Transverse colon (tissue), 4 donors: Measurements from ENCODE around the gene MDP1. TPM values are rescaled to one million over a fixed set of nuclear protein-coding genes. Genes with fewer than 3 reads are reported as not detected.

ENCODE experiments used
- DNase-seq: peaks from one replicate; pipeline ENCODE4 v3.0.0-alpha.2; 2019
- H3K27ac ChIP-seq, 4 donors: fragments of 200-600 bp; sonication (generic); 2 replicates each; pipeline ENCODE4 v1.5.1; 2016 to 2018; ENCODE audit warnings: inconsistent platforms in 4 of 4
- H3K27me3 ChIP-seq: fragments of 200-600 bp; sonication (generic); 2 replicates; pipeline ENCODE4 v1.5.1; 2017; ENCODE audit warnings: inconsistent platforms
- H3K36me3 ChIP-seq, 4 donors: fragments of 200-600 bp; sonication (generic); 2 replicates each; pipeline ENCODE4 v1.5.1; 2017 to 2019; ENCODE audit warnings: inconsistent platforms in 4 of 4
- H3K4me1 ChIP-seq, 4 donors: fragments of 200-600 bp; sonication (generic); 2 replicates each; pipeline ENCODE4 v1.5.1; 2017 to 2020; ENCODE audit warnings: inconsistent platforms in 4 of 4
- H3K4me3 ChIP-seq, 4 donors: fragments of 200-600 bp; sonication (generic); 1 replicate in 1 of 4; 2 replicates in 3 of 4; pipeline versions ENCODE4 v1.5.1 to v1.6.1; 2017 to 2019; ENCODE audit warnings: inconsistent platforms in 4 of 4
- H3K9me3 ChIP-seq, 2 donors: fragments of 200-600 bp; sonication (generic); 2 replicates each; pipeline ENCODE4 v1.5.1; 2017 to 2019; ENCODE audit warnings: inconsistent platforms in 2 of 2
- EP300 ChIP-seq: sonication (generic); formaldehyde crosslinking; IDR thresholded peaks from one replicate; pipeline ENCODE4 v1.6.1; 2017; ENCODE audit warnings: antibody characterized with exemption, low read depth
- POLR2A ChIP-seq: fragments of 450-650 bp; IDR thresholded peaks from one replicate; pipeline ENCODE4 v1.6.1; 2016; ENCODE audit warnings: antibody characterized with exemption, mild to moderate bottlenecking, moderate library complexity
- POLR2AphosphoS5 ChIP-seq, 3 donors: sonication (generic); formaldehyde crosslinking; IDR thresholded peaks; one replicate each; pipeline ENCODE4 v1.6.1; 2016; ENCODE audit warnings: antibody characterized with exemption in 3 of 3
- WGBS, 2 donors: methylation state at CpG; one replicate each; pipeline ENCODE4 v1.1.5; 2018; ENCODE audit warnings: low coverage in 1 of 2; 5-methylcytosine and 5-hydroxymethylcytosine counted together
- in situ Hi-C, 4 donors: fragments of 200-750 bp; cut with MboI; loops; one replicate each; pipeline versions ENCODE4 v1.15.0 to v1.15.1; 2017; ENCODE audit warnings: low sequenced_read_pairs in 3 of 4, low pct_ligation_motif_present in 1 of 4, low pct_unique_long_range_greater_than_20kb in 1 of 4
- intact Hi-C: fragments of 100-400 bp; cut with DNase I; formaldehyde crosslinking; loops from one replicate; pipeline ENCODE4 v1.15.1; 2023; ENCODE audit warnings: low total_unique reads
- total RNA-seq, 4 donors: library from RNA; depleted of rRNA; stranded (reverse); fragments of >200 nt; gene quantifications; one replicate each; pipeline ENCODE4 v1.1.0, GENCODE V29; 2016
- TF ChIP-seq, protein P1 (sequence below), 5 experiments: fragments of 200-600 bp in 3 of 5; fragments of 450-650 bp in 2 of 5; sonication (generic) in 3 of 5; IDR thresholded peaks; 1 replicate in 2 of 5; 2 replicates in 3 of 5; pipeline ENCODE4 v1.5.1; 2016 to 2017; ENCODE audit warnings: antibody characterized with exemption in 5 of 5, inconsistent platforms in 3 of 5, mild to moderate bottlenecking in 2 of 5, moderate library complexity in 1 of 5

Gene MDP1
- total RNA-seq, 4 donors from 2014 or later: 11.1 to 116 (median 40.2) TPM

DNA sequence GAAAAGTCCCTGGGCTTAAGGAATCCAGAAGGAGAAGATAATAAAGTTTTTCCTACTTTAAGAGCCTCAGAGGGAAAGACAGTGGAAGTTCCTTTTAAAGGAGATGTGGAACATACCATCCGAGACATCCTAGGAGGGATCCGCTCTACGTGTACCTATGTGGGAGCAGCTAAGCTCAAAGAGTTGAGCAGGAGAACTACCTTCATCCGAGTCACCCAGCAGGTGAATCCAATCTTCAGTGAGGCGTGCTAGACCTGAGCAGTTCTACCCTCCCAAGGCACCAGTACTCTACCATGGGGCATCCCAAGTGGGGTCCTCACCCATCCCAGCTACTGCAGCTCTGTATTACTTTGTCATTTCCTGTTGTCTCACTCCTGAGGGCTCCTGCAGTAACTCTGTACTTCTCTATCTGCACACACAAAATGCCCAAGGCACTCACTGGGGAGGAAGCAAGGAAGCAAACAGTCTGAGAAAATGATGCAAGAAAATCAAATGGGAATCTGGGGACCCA lies 22.7 kb upstream of the MDP1 start:
- WGBS, 2 donors: 90 to 92% methylated on average over 3 to 5 of the region's 5 CpGs
- Histone ChIP-seq H3K36me3 (peaks cover 0 to 35% (median 13%) of the 10 kb centered on the region in 4 donors), H3K27ac (no peak overlapping the region)

DNA sequence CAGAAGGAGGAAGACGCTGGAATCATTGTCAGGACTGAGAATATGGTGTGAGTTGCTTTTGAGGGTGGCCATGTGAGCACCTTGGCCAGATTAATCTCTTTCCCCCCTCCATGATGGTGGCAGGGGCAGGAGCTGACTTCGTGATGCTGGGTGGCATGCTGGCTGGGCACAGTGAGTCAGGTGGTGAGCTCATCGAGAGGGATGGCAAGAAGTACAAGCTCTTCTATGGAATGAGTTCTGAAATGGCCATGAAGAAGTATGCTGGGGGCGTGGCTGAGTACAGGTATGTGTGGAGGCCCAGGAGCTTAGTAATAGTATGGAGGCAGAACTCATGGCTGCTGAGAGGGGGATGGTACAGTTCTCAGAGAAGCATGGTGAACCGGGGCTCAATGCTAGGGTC lies 22.3 kb upstream of the MDP1 start:
- in situ Hi-C loops (loop anchor here in 3 of 4 donors (25.0 kb wide), 1 partner anchor 199 kb away; the partner anchor contains the start of genes CBLN3 (in 3 of the 3), KHNYN (in 3 of the 3) and SDR39U1 (in 3 of the 3)), intact Hi-C loops (no loop called here)
- TF ChIP-seq EP300: no peak
- TF ChIP-seq POLR2A: no peak
- TF ChIP-seq, protein P1, sequence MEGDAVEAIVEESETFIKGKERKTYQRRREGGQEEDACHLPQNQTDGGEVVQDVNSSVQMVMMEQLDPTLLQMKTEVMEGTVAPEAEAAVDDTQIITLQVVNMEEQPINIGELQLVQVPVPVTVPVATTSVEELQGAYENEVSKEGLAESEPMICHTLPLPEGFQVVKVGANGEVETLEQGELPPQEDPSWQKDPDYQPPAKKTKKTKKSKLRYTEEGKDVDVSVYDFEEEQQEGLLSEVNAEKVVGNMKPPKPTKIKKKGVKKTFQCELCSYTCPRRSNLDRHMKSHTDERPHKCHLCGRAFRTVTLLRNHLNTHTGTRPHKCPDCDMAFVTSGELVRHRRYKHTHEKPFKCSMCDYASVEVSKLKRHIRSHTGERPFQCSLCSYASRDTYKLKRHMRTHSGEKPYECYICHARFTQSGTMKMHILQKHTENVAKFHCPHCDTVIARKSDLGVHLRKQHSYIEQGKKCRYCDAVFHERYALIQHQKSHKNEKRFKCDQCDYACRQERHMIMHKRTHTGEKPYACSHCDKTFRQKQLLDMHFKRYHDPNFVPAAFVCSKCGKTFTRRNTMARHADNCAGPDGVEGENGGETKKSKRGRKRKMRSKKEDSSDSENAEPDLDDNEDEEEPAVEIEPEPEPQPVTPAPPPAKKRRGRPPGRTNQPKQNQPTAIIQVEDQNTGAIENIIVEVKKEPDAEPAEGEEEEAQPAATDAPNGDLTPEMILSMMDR (IDR thresholded peaks at IDR 0.05): no peak
- TF ChIP-seq POLR2AphosphoS5 (IDR thresholded peaks at IDR 0.05): no peak
- WGBS, 2 donors: 78 to 87% methylated on average over 4 to 5 of the region's 5 CpGs
- no peaks in the 10 kb centered on the region for H3K27me3 ChIP-seq
- no peaks in the 10 kb centered on the region for H3K9me3 ChIP-seq
- H3K27ac ChIP-seq: no peak overlapping the region
- no peak overlapping the region for H3K4me3 ChIP-seq
- H3K4me1 ChIP-seq: peaks cover 33 to 47% (median 34%) of the 10 kb centered on the region in 4 donors
- H3K36me3 ChIP-seq: peaks cover 0 to 35% (median 13%) of the 10 kb centered on the region in 4 donors
- no peak for DNase-seq

More for the DNA sequence above, 22.7 kb upstream of the MDP1 start:
- no peak for DNase-seq
- TF ChIP-seq EP300 (no peak), POLR2A (no peak), POLR2AphosphoS5 (IDR thresholded peaks at IDR 0.05) (no peak)
- TF ChIP-seq, protein P1 (IDR thresholded peaks at IDR 0.05): no peak
- in situ Hi-C loops: loop anchor here in 3 of 4 donors (25.0 kb wide), 1 partner anchor 199 kb away; the partner anchor contains the start of genes CBLN3 (in 3 of the 3), KHNYN (in 3 of the 3) and SDR39U1 (in 3 of the 3)
- H3K9me3 ChIP-seq: no peaks in the 10 kb centered on the region
- intact Hi-C loops: no loop called here
- H3K27me3 ChIP-seq: no peaks in the 10 kb centered on the region
- H3K4me1 ChIP-seq: peaks cover 31 to 47% (median 32%) of the 10 kb centered on the region in 4 donors
- no peak overlapping the region for H3K4me3 ChIP-seq

DNA sequence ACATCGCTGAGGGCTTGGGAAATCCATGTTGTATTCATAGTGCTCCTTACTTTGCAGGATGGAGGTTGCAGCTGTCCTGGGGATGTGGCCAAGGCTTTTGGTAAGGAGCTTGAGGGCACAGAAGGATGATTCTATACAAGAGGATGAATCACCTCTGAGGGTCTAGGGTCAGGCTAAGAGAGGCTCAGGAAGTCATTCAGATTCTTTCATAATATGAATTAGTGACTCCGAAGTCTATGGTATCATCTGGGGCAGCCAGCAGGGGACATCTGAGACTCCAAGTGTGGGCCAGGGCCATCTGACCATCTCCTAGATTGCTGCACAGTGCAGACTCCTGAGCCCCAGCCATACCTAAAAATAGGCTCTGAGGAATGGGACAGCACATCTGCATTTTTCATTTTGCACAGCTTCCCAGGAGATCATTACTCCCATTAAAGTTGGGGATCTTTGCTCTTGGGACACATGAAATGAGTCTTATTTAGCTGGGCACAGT lies 21.6 kb upstream of the MDP1 start:
- in situ Hi-C loops (loop anchor here in 3 of 4 donors (25.0 kb wide), 1 partner anchor 200 kb away; the partner anchor contains the start of genes CBLN3 (in 3 of the 3), KHNYN (in 3 of the 3) and SDR39U1 (in 3 of the 3)), intact Hi-C loops (no loop called here)
- TF ChIP-seq, protein P1 (IDR thresholded peaks at IDR 0.05): no peak
- TF ChIP-seq POLR2AphosphoS5 (IDR thresholded peaks at IDR 0.05): no peak
- no peak for TF ChIP-seq POLR2A
- TF ChIP-seq EP300: no peak
- WGBS, 2 donors: 100% methylated on average over 2 of the region's 2 CpGs; no CpG with 5 or more reads in 1 of the 2 donors
- Histone ChIP-seq H3K4me1 (peaks cover 33 to 48% (median 35%) of the 10 kb centered on the region in 4 donors), H3K36me3 (peaks cover 0 to 35% (median 13%) of the 10 kb centered on the region in 4 donors), H3K27me3 (no peaks in the 10 kb centered on the region), H3K9me3 (no peaks in the 10 kb centered on the region), H3K27ac (no peak overlapping the region), H3K4me3 (no peak overlapping the region)
- DNase-seq: no peak

DNA sequence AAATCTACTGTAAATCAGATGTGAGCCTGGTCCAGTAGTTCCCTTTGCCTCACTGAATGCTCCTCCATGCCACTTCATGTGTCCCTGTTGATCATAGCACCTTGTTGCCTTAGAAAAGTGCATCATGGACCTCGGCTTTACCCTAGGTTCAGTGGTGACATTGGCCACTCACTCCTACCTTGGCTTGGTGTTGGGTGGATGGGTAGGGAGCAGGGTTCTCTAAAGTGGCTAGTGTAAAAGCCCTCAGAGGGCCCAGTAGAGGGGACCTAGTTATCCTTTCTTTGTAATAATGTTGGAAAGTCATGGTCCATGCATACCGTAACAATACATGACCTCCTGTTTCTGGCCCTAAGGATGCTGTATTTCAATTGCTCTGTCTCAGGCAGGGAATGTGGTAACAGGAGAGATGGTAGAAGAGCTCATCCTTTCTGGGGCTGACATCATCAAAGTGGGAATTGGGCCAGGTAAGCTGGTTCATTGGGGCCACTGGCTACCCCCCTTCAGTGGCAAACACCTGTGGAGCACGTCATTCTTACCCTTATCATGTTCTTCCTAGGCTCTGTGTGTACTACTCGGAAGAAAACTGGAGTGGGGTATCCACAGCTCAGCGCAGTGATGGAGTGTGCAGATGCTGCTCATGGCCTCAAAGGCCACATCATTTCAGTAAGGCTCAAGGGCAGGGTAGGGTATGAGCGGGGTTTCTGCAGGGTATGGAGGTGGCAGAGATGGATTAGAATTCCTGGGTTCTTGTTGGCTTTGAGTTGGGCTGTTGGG lies 21.0 kb upstream of the MDP1 start:
- intact Hi-C loops (no loop called here), in situ Hi-C loops (loop anchor here in 3 of 4 donors (25.0 kb wide), 1 partner anchor 200 kb away; the partner anchor contains the start of genes CBLN3 (in 3 of the 3), KHNYN (in 3 of the 3) and SDR39U1 (in 3 of the 3))
- WGBS, 2 donors: 94% methylated on average over 6 of the region's 6 CpGs; no CpG with 5 or more reads in 1 of the 2 donors
- TF ChIP-seq EP300: no peak
- TF ChIP-seq, protein P1 (IDR thresholded peaks at IDR 0.05): no peak
- no peak for TF ChIP-seq POLR2A
- no peak for TF ChIP-seq POLR2AphosphoS5 (IDR thresholded peaks at IDR 0.05)
- Histone ChIP-seq H3K4me3 (no peak overlapping the region), H3K4me1 (peaks cover 33 to 48% (median 34%) of the 10 kb centered on the region in 4 donors), H3K9me3 (no peaks in the 10 kb centered on the region), H3K27me3 (no peaks in the 10 kb centered on the region), H3K36me3 (peaks cover 0 to 35% (median 13%) of the 10 kb centered on the region in 4 donors), H3K27ac (no peak overlapping the region)
- no peak for DNase-seq
